Measurements from ENCODE around the gene TMCO4.

Gene TMCO4

GRCh38 chr1:19774180-19774785, 25.4 kb downstream of the TMCO4 start:
- no peak for FAIRE-seq

- FAIRE-seq, result no peak
These were observed 26.2 kb downstream of the TMCO4 start for GRCh38 chr1:19773485-19773884.

- no peak for FAIRE-seq
These were observed 27.7 kb downstream of the TMCO4 start for GRCh38 chr1:19772053-19772452.

GRCh38 chr1:19771350-19771749, 28.4 kb downstream of the TMCO4 start:
- FAIRE-seq, result no peak

GRCh38 chr1:19770436-19771190, 29.1 kb downstream of the TMCO4 start:
- FAIRE-seq, result no peak

GRCh38 chr1:19769211-19769932, 30.3 kb downstream of the TMCO4 start:
- FAIRE-seq, result no peak

GRCh38 chr1:19768353-19769210, 31.1 kb downstream of the TMCO4 start:
- no peak for FAIRE-seq

- FAIRE-seq, result no peak
These were observed 34.1 kb downstream of the TMCO4 start for GRCh38 chr1:19765623-19766022.

- no peak for FAIRE-seq
These were observed 34.9 kb downstream of the TMCO4 start for GRCh38 chr1:19764848-19765247.

GRCh38 chr1:19762175-19762779, 37.4 kb downstream of the TMCO4 start:
- FAIRE-seq, result no peak

- no peak for FAIRE-seq
These were observed 40.0 kb downstream of the TMCO4 start for GRCh38 chr1:19759740-19760089.

GRCh38 chr1:19758227-19758830, 41.4 kb downstream of the TMCO4 start:
- no peak for FAIRE-seq

- no peak for FAIRE-seq
These were observed 42.1 kb downstream of the TMCO4 start for GRCh38 chr1:19757641-19758040.

GRCh38 chr1:19756480-19756879, 43.2 kb downstream of the TMCO4 start:
- FAIRE-seq, result no peak

GRCh38 chr1:19754482-19754881, 45.2 kb downstream of the TMCO4 start:
- no peak for FAIRE-seq

- no peak for FAIRE-seq
These were observed 47.5 kb downstream of the TMCO4 start for GRCh38 chr1:19752083-19752696.

- no peak for FAIRE-seq
These were observed 48.8 kb downstream of the TMCO4 start for GRCh38 chr1:19750882-19751276.

- no peak for FAIRE-seq
These were observed 49.4 kb downstream of the TMCO4 start for GRCh38 chr1:19750101-19750881.

GRCh38 chr1:19749685-19750084, 50.0 kb downstream of the TMCO4 start:
- FAIRE-seq, result no peak

- no peak for FAIRE-seq
These were observed 52.0 kb downstream of the TMCO4 start for GRCh38 chr1:19747761-19748160.

GRCh38 chr1:19744886-19745285, 54.8 kb downstream of the TMCO4 start:
- FAIRE-seq, result no peak

Data from TTC549 (cell line).